HepG2 (cell line): ENCODE data around the gene FFAR2. TPM values are rescaled to one million over a fixed set of nuclear protein-coding genes. Genes with fewer than 3 reads are reported as not detected.

Experiments
- CREM ChIP-seq, 2 experiments: sonication (generic) in 1 of 2; formaldehyde crosslinking in 1 of 2; IDR thresholded peaks; 2 replicates each; pipeline versions ENCODE4 v1.4.0 to v1.6.1; 2016 to 2020; ENCODE audit warnings: antibody characterized with exemption in 1 of 2, mild to moderate bottlenecking in 1 of 2, missing genetic modification reagents in 1 of 2
- EEA1 ChIP-seq: sonication (generic); formaldehyde crosslinking; IDR thresholded peaks from 2 replicates; pipeline ENCODE4 v1.5.1; 2020; ENCODE audit warnings: mild to moderate bottlenecking, missing genetic modification reagents, borderline replicate concordance
- GFI1 ChIP-seq: sonication (generic); formaldehyde crosslinking; IDR thresholded peaks from 2 replicates; pipeline ENCODE4 v1.5.0; 2020; ENCODE audit warnings: missing genetic modification reagents, mild to moderate bottlenecking, borderline replicate concordance
- HBP1 ChIP-seq: IDR thresholded peaks from 2 replicates; pipeline ENCODE4 v1.6.1; 2016; ENCODE audit warnings: low read depth, control low read depth
- HMGXB4 ChIP-seq, 2 experiments: sonication (generic) in 1 of 2; formaldehyde crosslinking in 1 of 2; IDR thresholded peaks; 2 replicates each; pipeline versions ENCODE4 v1.4.0 to v1.6.1; 2018 to 2020; ENCODE audit warnings: missing genetic modification reagents in 2 of 2, borderline replicate concordance in 1 of 2, low read depth in 1 of 2, mild to moderate bottlenecking in 1 of 2, missing biosample characterization in 1 of 2
- HOMEZ ChIP-seq: IDR thresholded peaks from 2 replicates; pipeline ENCODE4 v1.6.1; 2016; ENCODE audit warnings: low read depth
- ISL2 ChIP-seq: sonication (generic); formaldehyde crosslinking; IDR thresholded peaks from 2 replicates; pipeline ENCODE4 v1.5.0; 2020; ENCODE audit warnings: missing genetic modification reagents
- KAT7 ChIP-seq: IDR thresholded peaks from 2 replicates; pipeline ENCODE4 v1.6.1; 2018; ENCODE audit warnings: borderline replicate concordance, missing compliant biosample characterization
- MBNL3 ChIP-seq: fragments of 250-450 bp; sonication (Bioruptor Pico); conservative IDR thresholded peaks from 2 replicates; pipeline ENCODE4 v1.8.0; 2022; ENCODE audit warnings: mild to moderate bottlenecking, inconsistent platforms
- MIXL1 ChIP-seq: IDR thresholded peaks from 2 replicates; pipeline ENCODE4 v1.6.1; 2016
- NCOA2 ChIP-seq: sonication (generic); formaldehyde crosslinking; IDR thresholded peaks from 2 replicates; pipeline ENCODE4 v1.8.0; 2022; ENCODE audit warnings: inconsistent platforms
- NR2C2 ChIP-seq: sonication (generic); formaldehyde crosslinking; IDR thresholded peaks from 2 replicates; pipeline ENCODE4 v1.4.0; 2020; ENCODE audit warnings: missing genetic modification reagents, mild to moderate bottlenecking, moderate library complexity, borderline replicate concordance
- NR2F2 ChIP-seq: IDR thresholded peaks from 2 replicates; pipeline ENCODE4 v1.6.1; 2012; ENCODE audit warnings: low read depth, inconsistent platforms, borderline replicate concordance
- RNF2 ChIP-seq: fragments of 450-650 bp; conservative IDR thresholded peaks from 2 replicates; pipeline ENCODE4 v1.6.1; 2016; ENCODE audit warnings: low read depth
- SATB2 ChIP-seq: sonication (generic); formaldehyde crosslinking; IDR thresholded peaks from 2 replicates; pipeline ENCODE4 v1.5.0; 2020; ENCODE audit warnings: missing genetic modification reagents
- SCMH1 ChIP-seq: sonication (generic); formaldehyde crosslinking; IDR thresholded peaks from 2 replicates; pipeline ENCODE4 v1.9.0; 2021; ENCODE audit warnings: missing genetic modification reagents, mild to moderate bottlenecking, borderline replicate concordance
- SOX5 ChIP-seq: IDR thresholded peaks from 2 replicates; pipeline ENCODE4 v1.6.1; 2016; ENCODE audit warnings: borderline replicate concordance
- SP140L ChIP-seq: sonication (generic); formaldehyde crosslinking; IDR thresholded peaks from 2 replicates; pipeline ENCODE4 v1.4.0; 2020; ENCODE audit warnings: missing genetic modification reagents, borderline replicate concordance
- TAF15 ChIP-seq: fragments of 200-400 bp; formaldehyde crosslinking; IDR thresholded peaks from one replicate; pipeline ENCODE4 v1.6.1; 2018; ENCODE audit warnings: mild to moderate bottlenecking, low read depth, low read length; ENCODE audit not compliant: poor library complexity, severe bottlenecking
- TCF7 ChIP-seq: sonication (generic); IDR thresholded peaks from 2 replicates; pipeline ENCODE4 v1.6.1; 2016; ENCODE audit warnings: antibody characterized with exemption, low read depth
- ZNF256 ChIP-seq: sonication (generic); formaldehyde crosslinking; conservative IDR thresholded peaks from 2 replicates; pipeline ENCODE4 v1.4.0; 2020; ENCODE audit warnings: missing genetic modification reagents
- ZNF263 ChIP-seq: sonication (generic); formaldehyde crosslinking; IDR thresholded peaks from 2 replicates; pipeline ENCODE4 v1.4.0; 2020; ENCODE audit warnings: missing genetic modification reagents
- ZNF280D ChIP-seq: sonication (generic); formaldehyde crosslinking; IDR thresholded peaks from 2 replicates; pipeline ENCODE4 v1.5.1; 2020; ENCODE audit warnings: mild to moderate bottlenecking, missing genetic modification reagents
- ZNF614 ChIP-seq: IDR thresholded peaks from 2 replicates; pipeline ENCODE4 v1.6.1; 2018; ENCODE audit warnings: missing biosample characterization, missing genetic modification reagents, inconsistent platforms, borderline replicate concordance
- polyA plus RNA-seq, 8 experiments: library from polyadenylated mRNA; depleted of rRNA in 3 of 8; stranded (reverse) in 7 of 8; unstranded in 1 of 8; fragments of >200 nt; fragmentation: Illumina TruSeq in 4 of 8; extraction: Trizol in 4 of 8; gene quantifications; 2 replicates each; pipeline versions ENCODE4 v1.2.1 to v1.2.3, GENCODE V29; 2011 to 2016; ENCODE audit warnings: low read depth in 4 of 8, missing spikeins in 1 of 8, mixed read lengths in 1 of 8; ENCODE audit not compliant: insufficient read depth in 1 of 8
- total RNA-seq, 5 experiments: library from RNA; depleted of rRNA; stranded (reverse); fragments of >200 nt; fragmentation: Illumina TruSeq; extraction: Trizol; gene quantifications; 2 replicates each; pipeline ENCODE4 v1.2.3, GENCODE V29; 2016; ENCODE audit warnings: low read depth in 1 of 5

Gene FFAR2
- total and polyA plus RNA-seq, 2 of the 13 experiments (the other 11 are each of a cell fraction or from before 2014, with no cell fraction given), result 0.12 TPM; not detected in 1

- TF ChIP-seq NR2C2 (CRISPR knock-in tag) (peak; percentile 28; the same call in 1 of the 2 replicates), NR2F2 (peak; percentile 79), ISL2 (CRISPR knock-in tag) (peak; percentile 51), SOX5 (CRISPR knock-in tag) (peak; percentile 55; the same call in 1 of the 2 replicates), HMGXB4 (CRISPR knock-in tag; IDR thresholded peaks at IDR 0.05; ENCODE audit: borderline replicate concordance in 1 of 2, low read depth in 1 of 2) (0 out of 4 replicates have a peak, but pooled peaks of 1 of the 2 experiments have one; percentile 21), KAT7 (CRISPR knock-in tag) (0 out of 2 replicates have a peak, but pooled peaks have one; percentile 44), TCF7 (peak; percentile 79), TAF15 (no peak), NCOA2 (peak; percentile 37; the same call in 1 of the 2 replicates), CREM (IDR thresholded peaks at IDR 0.05) (peak; percentile 48), CREM (CRISPR knock-in tag; IDR thresholded peaks at IDR 0.05) (no peak), RNF2 (no peak), ZNF614 (CRISPR knock-in tag) (no peak), ZNF256 (CRISPR knock-in tag) (no peak), ZNF280D (no peak), MBNL3 (CRISPR knock-in tag) (no peak), MIXL1 (CRISPR knock-in tag) (no peak), SATB2 (CRISPR knock-in tag) (no peak), ZNF263 (CRISPR knock-in tag) (no peak), SCMH1 (CRISPR knock-in tag) (no peak), GFI1 (CRISPR knock-in tag) (peak; percentile 74), HOMEZ (CRISPR knock-in tag) (no peak), SP140L (CRISPR knock-in tag) (no peak), EEA1 (CRISPR knock-in tag) (no peak), HBP1 (no peak)
Observed at GRCh38 chr19:35486268-35486708, 38.2 kb downstream of the FFAR2 start (continued).
